GM10266 (cell line): ENCODE measurements around the gene GPD1L.
"Not testable (repeated sequence)": the region's sequence is repeated elsewhere in the genome, so short reads cannot be mapped to it uniquely, and the experiment has no call there.

Source experiments
- DNase-seq: peaks from one replicate; pipeline ENCODE4 v3.0.0; 2012; ENCODE audit errors: extremely low spot score
- CTCF ChIP-seq: IDR thresholded peaks from 2 replicates; pipeline ENCODE4 v1.5.1; 2012; ENCODE audit warnings: mild to moderate bottlenecking, low read depth; ENCODE audit not compliant: control insufficient read depth, insufficient read depth; ENCODE audit errors: missing control alignments

GPD1L gene

DNA sequence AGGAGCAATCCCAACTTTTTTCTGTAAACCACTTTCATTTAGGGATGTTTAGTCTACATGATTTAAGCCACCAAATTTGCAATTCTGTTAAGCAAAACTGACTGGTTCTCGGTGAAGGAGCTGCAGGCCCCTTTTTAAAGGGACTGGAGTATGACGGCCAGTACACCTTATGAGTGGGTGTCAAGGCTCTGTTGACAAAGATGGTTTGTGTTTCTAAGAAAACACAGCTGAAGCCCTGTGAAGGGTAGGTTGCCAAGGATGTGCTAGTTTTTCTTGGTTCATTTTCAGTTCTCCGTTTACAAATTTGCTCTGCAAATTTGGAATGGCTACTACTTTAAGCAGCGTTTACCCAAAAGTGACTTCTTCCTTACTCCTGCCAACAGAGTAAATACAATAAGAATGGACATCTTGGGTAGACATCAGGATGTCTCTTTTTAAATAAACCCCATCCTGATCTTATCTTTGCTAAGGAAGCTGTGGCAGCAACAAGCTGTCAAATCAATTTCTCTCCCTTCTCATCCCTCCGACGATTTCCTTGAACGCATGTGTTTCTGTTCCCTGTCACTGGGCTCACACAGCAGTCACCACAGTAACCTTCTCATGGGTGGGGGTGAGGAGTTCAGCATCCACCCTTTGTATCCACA, 73.8 kb downstream of the GPD1L start:
- no peak for DNase-seq
- TF ChIP-seq CTCF: no peak

GRCh38 chr3:32181365-32181764, 74.9 kb downstream of the GPD1L start:
- no peak for TF ChIP-seq CTCF
- DNase-seq: no peak

- DNase-seq: no peak
- TF ChIP-seq CTCF: no peak
Observed at GRCh38 chr3:32181796-32182195, 75.4 kb downstream of the GPD1L start.

- no peak for DNase-seq
- no peak for TF ChIP-seq CTCF
Observed at GRCh38 chr3:32184187-32184730, 77.8 kb downstream of the GPD1L start.

GRCh38 chr3:32186097-32186496, 79.7 kb downstream of the GPD1L start:
- no peak for TF ChIP-seq CTCF
- DNase-seq: no peak

DNA sequence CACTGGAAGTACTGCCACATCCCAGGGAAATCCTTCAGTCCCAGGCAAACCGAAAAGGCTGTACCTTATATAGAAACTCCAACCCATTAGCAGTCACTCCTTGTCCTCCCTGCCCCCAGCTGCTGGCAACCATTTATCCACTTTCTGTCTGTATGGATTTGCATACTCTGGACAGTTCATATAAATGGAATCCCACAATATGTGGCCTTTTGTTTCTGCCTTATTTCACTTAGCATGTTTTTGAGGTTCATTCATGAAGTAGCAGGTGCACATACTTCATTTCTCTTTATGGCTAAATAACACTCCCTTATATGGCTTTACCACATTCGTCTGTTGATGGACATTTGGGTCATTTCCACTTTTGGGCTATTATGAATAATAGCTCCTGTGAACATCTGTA, 80.5 kb downstream of the GPD1L start:
- TF ChIP-seq CTCF: no peak

GRCh38 chr3:32189693-32190092, 83.3 kb downstream of the GPD1L start:
- no peak for TF ChIP-seq CTCF
- no peak for DNase-seq

More for the DNA sequence above, 80.5 kb downstream of the GPD1L start:
- DNase-seq: no peak

GRCh38 chr3:32190556-32190955, 84.1 kb downstream of the GPD1L start:
- DNase-seq: not testable (repeated sequence)
